ENCODE data around the gene SLC30A7. TPM values are rescaled to one million over a fixed set of nuclear protein-coding genes. Genes with fewer than 3 reads are reported as not detected.

The SLC30A7 gene
- total and polyA plus RNA-seq, 9 donors, result 7.0 to 18.4 (median 9.0) TPM

GRCh38 chr1:100904528-100904927 is 8.6 kb downstream of the SLC30A7 start:
- WGBS (ENCODE audit: insufficient coverage), result no CpG with 5 or more reads among the region's 2 CpGs
- Histone ChIP-seq H3K27ac (ENCODE audit: low read length) (no peak overlapping the region), H3K4me3 (ENCODE audit: low read length) (no peak overlapping the region), H3K27me3 (ENCODE audit: control insufficient read depth, insufficient read depth, low read length) (no peaks in the 10 kb centered on the region), H3K4me1 (ENCODE audit: control insufficient read depth, insufficient read depth, low read length) (no peaks in the 10 kb centered on the region), H3K9me3 (replicated peaks; ENCODE audit: control insufficient read depth, low read depth, low read length) (no peaks in the 10 kb centered on the region), H3K36me3 (ENCODE audit: control insufficient read depth, insufficient read depth, low read length) (peaks cover 19% of the 10 kb centered on the region)
- no peak for DNase-seq

GRCh38 chr1:100905181-100905580 is 9.3 kb downstream of the SLC30A7 start:
- Histone ChIP-seq H3K4me1 (ENCODE audit: control insufficient read depth, insufficient read depth, low read length) (no peaks in the 10 kb centered on the region), H3K36me3 (ENCODE audit: control insufficient read depth, insufficient read depth, low read length) (peaks cover 16% of the 10 kb centered on the region), H3K4me3 (ENCODE audit: low read length) (no peak overlapping the region), H3K9me3 (replicated peaks; ENCODE audit: control insufficient read depth, low read depth, low read length) (no peaks in the 10 kb centered on the region), H3K27ac (ENCODE audit: low read length) (no peak overlapping the region), H3K27me3 (ENCODE audit: control insufficient read depth, insufficient read depth, low read length) (no peaks in the 10 kb centered on the region)
- WGBS (ENCODE audit: insufficient coverage), result no CpG with 5 or more reads among the region's 3 CpGs
- DNase-seq, result no peak

- H3K36me3 ChIP-seq (ENCODE audit: control insufficient read depth, insufficient read depth, low read length), result peaks cover 23% of the 10 kb centered on the region
- 100% methylated on average over 1 of the region's 1 CpG for WGBS (ENCODE audit: insufficient coverage)
Observed at GRCh38 chr1:100907887-100908286, 12.0 kb downstream of the SLC30A7 start.

GRCh38 chr1:100909018-100909417 is 13.1 kb downstream of the SLC30A7 start:
- DNase-seq, result no peak

More at GRCh38 chr1:100907887-100908286, 12.0 kb downstream of the SLC30A7 start:
- no peaks in the 10 kb centered on the region for H3K9me3 ChIP-seq (replicated peaks; ENCODE audit: control insufficient read depth, low read depth, low read length)
- no peak overlapping the region for H3K4me3 ChIP-seq (ENCODE audit: low read length)
- H3K4me1 ChIP-seq (ENCODE audit: control insufficient read depth, insufficient read depth, low read length), result no peaks in the 10 kb centered on the region
- H3K27ac ChIP-seq (ENCODE audit: low read length), result no peak overlapping the region
- no peaks in the 10 kb centered on the region for H3K27me3 ChIP-seq (ENCODE audit: control insufficient read depth, insufficient read depth, low read length)
- DNase-seq, result no peak

GRCh38 chr1:100912019-100912418 is 16.1 kb downstream of the SLC30A7 start:
- H3K4me1 ChIP-seq (ENCODE audit: control insufficient read depth, insufficient read depth, low read length), result no peaks in the 10 kb centered on the region
- H3K9me3 ChIP-seq (replicated peaks; ENCODE audit: control insufficient read depth, low read depth, low read length), result no peaks in the 10 kb centered on the region
- no peaks in the 10 kb centered on the region for H3K27me3 ChIP-seq (ENCODE audit: control insufficient read depth, insufficient read depth, low read length)
- H3K27ac ChIP-seq (ENCODE audit: low read length), result no peak overlapping the region
- no peak for DNase-seq
- H3K36me3 ChIP-seq (ENCODE audit: control insufficient read depth, insufficient read depth, low read length), result peaks cover 16% of the 10 kb centered on the region
- no peak overlapping the region for H3K4me3 ChIP-seq (ENCODE audit: low read length)

More at GRCh38 chr1:100909018-100909417, 13.1 kb downstream of the SLC30A7 start:
- Histone ChIP-seq H3K9me3 (replicated peaks; ENCODE audit: control insufficient read depth, low read depth, low read length) (no peaks in the 10 kb centered on the region), H3K27me3 (ENCODE audit: control insufficient read depth, insufficient read depth, low read length) (no peaks in the 10 kb centered on the region), H3K4me3 (ENCODE audit: low read length) (no peak overlapping the region), H3K4me1 (ENCODE audit: control insufficient read depth, insufficient read depth, low read length) (no peaks in the 10 kb centered on the region), H3K36me3 (ENCODE audit: control insufficient read depth, insufficient read depth, low read length) (peaks cover 26% of the 10 kb centered on the region), H3K27ac (ENCODE audit: low read length) (no peak overlapping the region)

- Histone ChIP-seq H3K27me3 (ENCODE audit: control insufficient read depth, insufficient read depth, low read length) (no peaks in the 10 kb centered on the region), H3K4me3 (ENCODE audit: low read length) (no peak overlapping the region), H3K36me3 (ENCODE audit: control insufficient read depth, insufficient read depth, low read length) (peaks cover 7% of the 10 kb centered on the region), H3K27ac (ENCODE audit: low read length) (no peak overlapping the region), H3K4me1 (ENCODE audit: control insufficient read depth, insufficient read depth, low read length) (no peaks in the 10 kb centered on the region), H3K9me3 (replicated peaks; ENCODE audit: control insufficient read depth, low read depth, low read length) (no peaks in the 10 kb centered on the region)
- DNase-seq, result peak; percentile 63
- no CpG with 5 or more reads among the region's 3 CpGs for WGBS (ENCODE audit: insufficient coverage)
Observed at GRCh38 chr1:100921110-100921706, 25.3 kb downstream of the SLC30A7 start.

GRCh38 chr1:100924212-100924611 is 28.3 kb downstream of the SLC30A7 start:
- H3K27ac ChIP-seq (ENCODE audit: low read length), result no peak overlapping the region
- peaks cover 9% of the 10 kb centered on the region for H3K36me3 ChIP-seq (ENCODE audit: control insufficient read depth, insufficient read depth, low read length)
- no peaks in the 10 kb centered on the region for H3K9me3 ChIP-seq (replicated peaks; ENCODE audit: control insufficient read depth, low read depth, low read length)
- H3K4me3 ChIP-seq (ENCODE audit: low read length), result no peak overlapping the region
- H3K4me1 ChIP-seq (ENCODE audit: control insufficient read depth, insufficient read depth, low read length), result no peaks in the 10 kb centered on the region
- DNase-seq, result no peak
- no peaks in the 10 kb centered on the region for H3K27me3 ChIP-seq (ENCODE audit: control insufficient read depth, insufficient read depth, low read length)

GRCh38 chr1:100924991-100925390 is 29.1 kb downstream of the SLC30A7 start:
- H3K9me3 ChIP-seq (replicated peaks; ENCODE audit: control insufficient read depth, low read depth, low read length), result no peaks in the 10 kb centered on the region
- no peaks in the 10 kb centered on the region for H3K27me3 ChIP-seq (ENCODE audit: control insufficient read depth, insufficient read depth, low read length)
- H3K4me3 ChIP-seq (ENCODE audit: low read length), result no peak overlapping the region
- H3K36me3 ChIP-seq (ENCODE audit: control insufficient read depth, insufficient read depth, low read length), result peaks cover 9% of the 10 kb centered on the region
- DNase-seq, result no peak
- H3K4me1 ChIP-seq (ENCODE audit: control insufficient read depth, insufficient read depth, low read length), result no peaks in the 10 kb centered on the region
- 94% methylated on average over 2 of the region's 2 CpGs for WGBS (ENCODE audit: insufficient coverage)
- no peak overlapping the region for H3K27ac ChIP-seq (ENCODE audit: low read length)

- peaks cover 9% of the 10 kb centered on the region for H3K36me3 ChIP-seq (ENCODE audit: control insufficient read depth, insufficient read depth, low read length)
- WGBS (ENCODE audit: insufficient coverage), result 92% methylated on average over 1 of the region's 2 CpGs
- no peaks in the 10 kb centered on the region for H3K4me1 ChIP-seq (ENCODE audit: control insufficient read depth, insufficient read depth, low read length)
- H3K27me3 ChIP-seq (ENCODE audit: control insufficient read depth, insufficient read depth, low read length), result no peaks in the 10 kb centered on the region
- H3K27ac ChIP-seq (ENCODE audit: low read length), result no peak overlapping the region
- no peak overlapping the region for H3K4me3 ChIP-seq (ENCODE audit: low read length)
- H3K9me3 ChIP-seq (replicated peaks; ENCODE audit: control insufficient read depth, low read depth, low read length), result no peaks in the 10 kb centered on the region
- DNase-seq, result no peak
Observed at GRCh38 chr1:100926240-100926639, 30.4 kb downstream of the SLC30A7 start.

GRCh38 chr1:100927276-100927675 is 31.4 kb downstream of the SLC30A7 start:
- DNase-seq, result no peak
- Histone ChIP-seq H3K27ac (ENCODE audit: low read length) (no peak overlapping the region), H3K4me3 (ENCODE audit: low read length) (no peak overlapping the region), H3K9me3 (replicated peaks; ENCODE audit: control insufficient read depth, low read depth, low read length) (no peaks in the 10 kb centered on the region), H3K27me3 (ENCODE audit: control insufficient read depth, insufficient read depth, low read length) (no peaks in the 10 kb centered on the region), H3K4me1 (ENCODE audit: control insufficient read depth, insufficient read depth, low read length) (no peaks in the 10 kb centered on the region), H3K36me3 (ENCODE audit: control insufficient read depth, insufficient read depth, low read length) (peaks cover 9% of the 10 kb centered on the region)
- 84% methylated on average over 2 of the region's 2 CpGs for WGBS (ENCODE audit: insufficient coverage)

GRCh38 chr1:100928128-100928527 is 32.2 kb downstream of the SLC30A7 start:
- DNase-seq, result no peak
- H3K4me3 ChIP-seq (ENCODE audit: low read length), result no peak overlapping the region
- peaks cover 9% of the 10 kb centered on the region for H3K36me3 ChIP-seq (ENCODE audit: control insufficient read depth, insufficient read depth, low read length)
- no peaks in the 10 kb centered on the region for H3K9me3 ChIP-seq (replicated peaks; ENCODE audit: control insufficient read depth, low read depth, low read length)
- no peaks in the 10 kb centered on the region for H3K4me1 ChIP-seq (ENCODE audit: control insufficient read depth, insufficient read depth, low read length)
- no peak overlapping the region for H3K27ac ChIP-seq (ENCODE audit: low read length)
- H3K27me3 ChIP-seq (ENCODE audit: control insufficient read depth, insufficient read depth, low read length), result no peaks in the 10 kb centered on the region
- no CpG with 5 or more reads among the region's 3 CpGs for WGBS (ENCODE audit: insufficient coverage)

Measured in muscle of leg (tissue), 11 donors.